Muscle of arm (tissue), 14 donors: Measurements from ENCODE around the gene CCDC87. TPM values are rescaled to one million over a fixed set of nuclear protein-coding genes. Genes with fewer than 3 reads are reported as not detected.
"Not testable (repeated sequence)": the region's sequence is repeated elsewhere in the genome, so short reads cannot be mapped to it uniquely, and the experiment has no call there.

ENCODE experiments used
- DNase-seq: peaks from one replicate; pipeline ENCODE4 v3.0.0-alpha.2; 2013
- long read RNA-seq, 11 donors: transcript quantifications; one replicate each; lab custom pipeline, GENCODE V29; 2026
- polyA plus RNA-seq, 12 donors: library from polyadenylated mRNA; unstranded; fragments of 120-200 nt; gene quantifications; one replicate each; pipeline ENCODE4 v1.2.1, GENCODE V29; 2013; ENCODE audit not compliant: insufficient read length in 12 of 12

The CCDC87 gene, protein sequence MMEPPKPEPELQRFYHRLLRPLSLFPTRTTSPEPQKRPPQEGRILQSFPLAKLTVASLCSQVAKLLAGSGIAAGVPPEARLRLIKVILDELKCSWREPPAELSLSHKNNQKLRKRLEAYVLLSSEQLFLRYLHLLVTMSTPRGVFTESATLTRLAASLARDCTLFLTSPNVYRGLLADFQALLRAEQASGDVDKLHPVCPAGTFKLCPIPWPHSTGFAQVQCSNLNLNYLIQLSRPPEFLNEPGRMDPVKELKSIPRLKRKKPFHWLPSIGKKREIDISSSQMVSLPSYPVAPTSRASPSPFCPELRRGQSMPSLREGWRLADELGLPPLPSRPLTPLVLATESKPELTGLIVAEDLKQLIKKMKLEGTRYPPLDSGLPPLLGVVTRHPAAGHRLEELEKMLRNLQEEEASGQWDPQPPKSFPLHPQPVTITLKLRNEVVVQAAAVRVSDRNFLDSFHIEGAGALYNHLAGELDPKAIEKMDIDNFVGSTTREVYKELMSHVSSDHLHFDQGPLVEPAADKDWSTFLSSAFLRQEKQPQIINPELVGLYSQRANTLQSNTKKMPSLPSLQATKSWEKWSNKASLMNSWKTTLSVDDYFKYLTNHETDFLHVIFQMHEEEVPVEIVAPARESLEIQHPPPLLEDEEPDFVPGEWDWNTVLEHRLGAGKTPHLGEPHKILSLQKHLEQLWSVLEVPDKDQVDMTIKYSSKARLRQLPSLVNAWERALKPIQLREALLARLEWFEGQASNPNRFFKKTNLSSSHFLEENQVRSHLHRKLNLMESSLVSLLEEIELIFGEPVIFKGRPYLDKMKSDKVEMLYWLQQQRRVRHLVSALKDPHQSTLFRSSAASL
- polyA plus RNA-seq, result under 1 TPM in 9 of 12 donors, not detected in 3; 0.08 to 0.27 (median 0.12) TPM
- long read RNA-seq, donor 1, result 0 reads
- long read RNA-seq, donor 2, result 0 reads
- long read RNA-seq, donor 3, result 0 reads
- long read RNA-seq, donor 4, result 0 reads
- long read RNA-seq, donor 5, result 0 reads
- long read RNA-seq, donor 6, result 0 reads
- long read RNA-seq, donor 7, result 0 reads
- long read RNA-seq, donor 8, partial matches to known transcripts, result 67 of 102 reads
- long read RNA-seq, donor 8, other reads (novel, unspliced or antisense), result 34 of 102 reads
- long read RNA-seq, donor 9, result 0 reads
- long read RNA-seq, donor 10, result 0 reads
- long read RNA-seq, donor 11, result 0 reads

DNA sequence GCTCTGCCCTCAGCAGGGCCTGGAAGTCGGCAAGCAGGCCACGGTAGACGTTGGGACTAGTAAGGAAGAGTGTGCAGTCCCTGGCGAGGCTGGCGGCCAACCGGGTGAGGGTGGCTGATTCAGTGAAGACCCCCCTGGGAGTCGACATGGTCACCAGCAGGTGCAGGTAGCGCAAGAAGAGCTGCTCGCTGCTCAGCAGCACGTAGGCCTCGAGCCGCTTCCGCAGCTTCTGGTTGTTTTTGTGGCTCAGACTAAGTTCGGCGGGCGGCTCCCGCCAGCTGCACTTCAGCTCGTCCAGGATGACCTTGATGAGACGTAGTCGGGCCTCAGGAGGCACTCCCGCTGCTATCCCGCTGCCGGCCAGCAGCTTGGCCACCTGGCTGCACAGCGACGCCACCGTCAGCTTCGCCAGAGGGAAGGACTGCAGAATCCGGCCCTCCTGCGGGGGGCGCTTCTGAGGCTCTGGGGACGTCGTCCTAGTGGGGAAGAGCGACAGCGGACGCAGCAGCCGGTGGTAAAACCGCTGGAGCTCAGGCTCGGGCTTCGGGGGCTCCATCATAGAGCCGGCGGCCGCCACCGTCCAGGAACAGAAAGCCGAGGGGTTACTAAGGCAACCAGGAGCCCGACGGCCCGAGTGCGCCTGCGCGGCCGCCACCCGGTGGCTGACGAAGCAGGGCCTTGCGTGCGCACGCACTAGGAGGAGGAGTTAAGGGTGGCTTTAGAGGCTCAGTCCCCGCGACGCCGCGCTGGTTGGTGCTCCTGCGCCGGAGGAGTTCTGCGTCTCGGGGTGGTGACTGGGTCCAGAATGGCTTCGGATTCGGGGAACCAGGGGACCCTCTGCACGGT, at the start of gene CCDC87, which contains the start of gene CCS:
Gene CCDC87, minus strand, starts transcription at position 607 of the 846 bp plus-strand sequence. Its CDS starts 48 bp downstream, at position 559.
Gene CCS, plus strand, starts transcription at position 729 of the 846 bp plus-strand sequence. Its CDS starts 77 bp downstream, at position 806.
- DNase-seq, result peak; percentile 97

DNA sequence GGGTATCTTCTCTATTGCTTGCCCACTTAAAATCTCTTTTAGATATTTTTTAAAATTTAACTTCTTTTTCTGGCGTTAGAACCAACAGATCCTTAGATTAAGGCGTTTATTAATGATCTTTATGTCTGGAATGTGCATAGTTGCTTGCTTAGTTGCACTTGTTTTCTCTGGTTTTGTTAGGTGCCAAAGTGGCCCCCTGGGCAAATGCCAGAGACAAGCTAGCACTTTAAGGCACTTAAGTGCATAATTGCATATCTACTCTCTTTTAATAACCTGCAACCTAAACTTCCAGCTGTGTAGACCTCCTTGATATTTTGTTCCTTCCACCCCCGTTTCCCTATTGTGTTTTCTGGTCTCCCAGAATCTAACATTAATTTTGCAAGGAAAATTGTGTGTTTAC, 49.0 kb upstream of the CCDC87 start:
- no peak for DNase-seq

DNA sequence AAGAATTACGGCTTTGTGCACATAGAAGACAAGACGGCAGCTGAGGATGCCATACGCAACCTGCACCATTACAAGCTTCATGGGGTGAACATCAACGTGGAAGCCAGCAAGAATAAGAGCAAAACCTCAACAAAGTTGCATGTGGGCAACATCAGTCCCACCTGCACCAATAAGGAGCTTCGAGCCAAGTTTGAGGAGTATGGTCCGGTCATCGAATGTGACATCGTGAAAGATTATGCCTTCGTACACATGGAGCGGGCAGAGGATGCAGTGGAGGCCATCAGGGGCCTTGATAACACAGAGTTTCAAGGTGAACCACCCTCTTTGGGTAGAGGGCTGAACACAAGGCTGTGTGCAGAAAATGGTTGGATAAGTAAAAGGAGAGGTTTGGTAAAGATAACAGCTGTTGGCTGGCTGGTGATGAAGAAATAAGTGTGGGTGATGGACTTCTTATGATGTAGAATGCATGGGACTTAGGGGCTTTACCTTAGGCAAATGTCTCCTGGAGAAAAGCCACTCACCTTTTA, 47.0 kb upstream of the CCDC87 start:
- DNase-seq, result not testable (repeated sequence)

GRCh38 chr11:66639066-66639813, 46.4 kb upstream of the CCDC87 start:
- peak; percentile 52 for DNase-seq

DNA sequence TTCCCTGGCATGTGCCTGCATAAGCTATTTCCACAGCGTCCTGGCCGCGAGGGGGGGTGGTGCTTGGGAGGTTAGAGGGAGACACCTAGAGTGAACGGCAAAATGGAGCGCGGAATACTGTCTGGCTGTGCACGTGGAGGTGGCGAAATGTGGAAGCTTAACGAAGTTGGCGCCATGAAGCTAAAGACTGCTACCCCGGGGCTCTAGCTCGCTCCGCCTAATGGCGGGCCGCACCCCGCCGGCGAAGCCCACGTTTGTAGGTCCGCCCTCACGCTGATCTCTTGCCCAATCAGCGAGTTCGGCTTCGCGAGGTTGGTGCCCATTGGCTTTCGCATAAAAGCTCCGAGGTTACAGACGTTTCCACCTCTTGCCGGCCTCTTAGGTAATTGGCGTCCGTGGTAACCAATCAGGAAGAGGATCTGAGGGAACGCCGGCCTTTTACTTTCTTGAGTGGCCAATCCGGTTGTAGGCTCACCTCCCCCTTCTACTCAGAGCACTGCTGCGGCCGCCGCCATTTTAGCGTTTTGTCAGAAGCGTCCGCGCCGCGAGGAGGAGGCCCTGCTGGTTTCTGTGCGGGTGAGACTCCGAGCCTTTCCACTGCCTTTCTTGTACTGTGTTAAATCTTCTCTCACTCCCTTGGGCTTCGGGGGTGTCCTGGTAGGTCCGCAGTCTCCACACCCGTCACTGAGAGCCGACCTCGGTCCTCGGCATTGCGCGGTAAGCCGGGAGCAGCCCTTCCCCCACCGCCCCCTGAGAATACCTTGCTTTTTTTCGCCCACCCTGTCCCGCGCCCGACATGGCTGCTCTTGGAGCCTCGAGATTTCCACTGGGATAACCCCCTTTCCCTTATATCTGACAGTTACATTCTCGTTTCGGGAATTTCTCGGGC, 45.6 kb upstream of the CCDC87 start, which contains the start of gene RBM4:
Gene RBM4, plus strand, starts transcription at position 527 of the 889 bp plus-strand sequence. CDS start 1,009 bp downstream, outside the sequence.
- peak; percentile 100 for DNase-seq

GRCh38 chr11:66637557-66638176, 44.8 kb upstream of the CCDC87 start:
- no peak for DNase-seq

DNA sequence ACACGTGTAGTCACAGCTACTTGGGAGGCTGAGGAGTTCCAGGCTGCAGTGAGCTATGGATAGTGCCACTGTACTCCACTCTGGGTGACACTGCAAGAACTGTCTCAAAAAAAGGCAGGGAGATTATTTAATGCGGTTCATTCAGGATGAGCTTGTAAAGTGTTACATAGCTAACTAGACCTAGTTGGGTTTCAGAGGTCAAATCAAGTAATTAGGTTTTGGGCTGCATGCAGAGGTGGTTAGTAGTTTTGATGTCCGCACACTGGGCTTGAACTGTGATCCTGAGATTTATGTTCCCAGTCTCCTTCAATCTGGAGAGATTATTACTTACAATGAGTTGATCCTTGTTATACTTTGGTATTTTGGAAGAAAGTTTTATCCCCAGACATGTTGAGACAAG, 43.5 kb upstream of the CCDC87 start:
- DNase-seq, result no peak

GRCh38 chr11:66632952-66633351, 40.1 kb upstream of the CCDC87 start:
- DNase-seq, result no peak

- no peak for DNase-seq
Observed at GRCh38 chr11:66631883-66632282, 39.0 kb upstream of the CCDC87 start.

GRCh38 chr11:66629356-66629755, 36.5 kb upstream of the CCDC87 start:
- DNase-seq, result no peak

DNA sequence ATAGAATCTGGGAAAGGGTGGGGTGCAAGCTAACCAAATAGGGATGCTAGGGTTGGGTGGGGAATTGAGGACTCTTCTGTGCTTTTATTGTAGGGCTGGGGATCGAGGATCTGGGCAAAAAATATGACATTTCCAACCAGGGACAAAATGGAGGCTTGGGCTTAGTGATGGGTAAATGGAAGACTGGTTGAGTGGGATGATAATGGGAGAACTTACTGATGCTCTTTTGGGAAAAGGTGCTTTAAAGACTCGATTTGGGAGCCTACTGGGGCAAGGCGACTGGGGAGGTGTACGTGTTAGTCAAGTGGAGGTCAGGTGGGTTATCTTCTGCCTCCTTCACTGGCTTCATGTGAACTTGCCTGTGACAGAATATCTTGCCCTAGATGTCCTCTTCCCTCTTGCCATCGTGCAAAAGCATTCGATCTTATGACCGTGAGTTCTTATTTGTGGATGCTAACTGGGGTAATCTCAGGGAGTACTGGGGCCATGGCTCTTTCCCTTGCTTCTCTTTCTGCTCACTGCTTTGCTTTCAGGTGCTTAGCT, 35.3 kb upstream of the CCDC87 start:
- DNase-seq, result no peak

- DNase-seq, result no peak
Observed at GRCh38 chr11:66626926-66627325, 34.1 kb upstream of the CCDC87 start.

- no peak for DNase-seq
Observed at GRCh38 chr11:66626382-66626781, 33.5 kb upstream of the CCDC87 start.

GRCh38 chr11:66625752-66626149, 32.9 kb upstream of the CCDC87 start:
- no peak for DNase-seq

DNA sequence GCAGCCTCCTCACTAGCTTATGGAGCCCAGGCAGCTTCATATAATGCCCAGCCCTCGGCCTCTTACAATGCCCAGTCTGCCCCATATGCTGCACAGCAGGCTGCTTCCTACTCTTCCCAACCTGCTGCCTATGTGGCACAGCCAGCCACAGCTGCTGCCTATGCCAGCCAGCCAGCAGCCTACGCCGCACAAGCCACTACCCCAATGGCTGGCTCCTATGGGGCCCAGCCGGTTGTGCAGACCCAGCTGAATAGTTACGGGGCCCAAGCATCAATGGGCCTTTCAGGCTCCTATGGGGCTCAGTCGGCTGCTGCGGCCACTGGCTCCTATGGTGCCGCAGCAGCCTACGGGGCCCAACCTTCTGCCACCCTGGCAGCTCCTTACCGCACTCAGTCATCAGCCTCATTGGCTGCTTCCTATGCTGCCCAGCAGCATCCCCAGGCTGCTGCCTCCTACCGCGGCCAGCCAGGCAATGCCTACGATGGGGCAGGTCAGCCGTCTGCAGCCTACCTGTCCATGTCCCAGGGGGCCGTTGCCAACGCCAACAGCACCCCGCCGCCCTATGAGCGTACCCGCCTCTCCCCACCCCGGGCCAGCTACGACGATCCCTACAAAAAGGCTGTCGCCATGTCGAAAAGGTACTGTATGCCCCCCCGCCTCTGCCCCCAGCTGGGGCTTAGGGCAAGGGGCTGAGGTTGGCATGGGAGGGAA, 32.3 kb upstream of the CCDC87 start:
- DNase-seq, result no peak

DNA sequence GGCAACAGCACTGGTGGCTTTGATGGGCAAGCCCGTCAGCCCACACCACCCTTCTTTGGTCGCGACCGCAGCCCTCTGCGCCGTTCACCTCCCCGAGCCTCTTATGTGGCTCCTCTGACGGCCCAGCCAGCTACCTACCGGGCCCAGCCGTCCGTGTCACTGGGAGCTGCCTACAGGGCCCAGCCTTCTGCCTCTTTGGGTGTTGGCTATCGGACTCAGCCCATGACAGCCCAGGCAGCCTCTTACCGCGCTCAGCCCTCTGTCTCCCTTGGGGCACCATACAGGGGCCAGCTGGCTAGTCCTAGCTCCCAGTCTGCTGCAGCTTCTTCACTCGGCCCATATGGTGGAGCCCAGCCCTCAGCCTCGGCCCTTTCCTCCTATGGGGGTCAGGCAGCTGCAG, 31.6 kb upstream of the CCDC87 start:
- no peak for DNase-seq

GRCh38 chr11:66619080-66619554, 26.3 kb upstream of the CCDC87 start:
- DNase-seq, result no peak
